ENCODE data around the gene CPM.

The CPM gene

DNA sequence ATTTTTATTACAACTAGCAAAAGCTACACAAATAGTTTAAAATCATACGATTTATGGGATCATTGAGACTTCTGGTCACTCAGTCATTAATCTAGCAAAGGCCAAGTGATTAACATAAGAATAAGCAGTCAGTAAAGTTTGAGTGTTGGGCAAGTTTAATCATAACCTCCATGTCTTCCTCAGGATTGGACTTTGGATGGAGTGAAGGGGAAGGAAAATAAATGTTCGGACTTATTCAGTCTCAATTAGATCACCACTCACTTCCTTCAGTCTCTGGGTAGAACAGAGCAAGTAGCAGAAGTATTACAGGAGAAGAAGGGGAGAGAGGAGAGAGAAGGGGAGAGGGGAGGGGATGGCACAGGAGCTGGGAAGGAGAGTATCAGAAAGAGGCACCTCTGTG is 31.4 kb downstream of the CPM start:
- DNase-seq: no peak

DNA sequence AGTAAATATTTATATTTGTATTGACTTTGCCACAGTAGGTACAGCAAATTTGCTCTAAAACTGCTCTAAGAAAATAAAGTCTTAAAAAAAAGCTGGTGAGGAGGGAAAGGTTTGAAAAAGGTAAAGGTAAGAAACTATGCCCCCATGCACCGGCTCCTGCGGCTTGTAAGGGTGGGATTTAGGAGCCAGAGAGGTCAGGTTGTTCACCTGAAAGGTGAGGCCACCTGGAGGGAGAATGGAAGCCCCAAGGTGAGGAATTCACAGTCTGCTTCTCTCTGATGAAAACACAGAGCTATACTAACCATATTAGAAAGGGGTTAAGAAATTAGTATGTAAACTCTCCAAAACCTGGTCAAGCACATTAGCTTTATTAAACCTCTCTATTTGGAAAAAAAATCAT is 31.8 kb downstream of the CPM start:
- DNase-seq: no peak

- no peak for DNase-seq
These were observed 32.7 kb downstream of the CPM start for GRCh38 chr12:68900241-68900640.

GRCh38 chr12:68899251-68899771 is 33.7 kb downstream of the CPM start:
- DNase-seq: no peak

GRCh38 chr12:68896881-68897540 is 36.0 kb downstream of the CPM start:
- no peak for DNase-seq

DNA sequence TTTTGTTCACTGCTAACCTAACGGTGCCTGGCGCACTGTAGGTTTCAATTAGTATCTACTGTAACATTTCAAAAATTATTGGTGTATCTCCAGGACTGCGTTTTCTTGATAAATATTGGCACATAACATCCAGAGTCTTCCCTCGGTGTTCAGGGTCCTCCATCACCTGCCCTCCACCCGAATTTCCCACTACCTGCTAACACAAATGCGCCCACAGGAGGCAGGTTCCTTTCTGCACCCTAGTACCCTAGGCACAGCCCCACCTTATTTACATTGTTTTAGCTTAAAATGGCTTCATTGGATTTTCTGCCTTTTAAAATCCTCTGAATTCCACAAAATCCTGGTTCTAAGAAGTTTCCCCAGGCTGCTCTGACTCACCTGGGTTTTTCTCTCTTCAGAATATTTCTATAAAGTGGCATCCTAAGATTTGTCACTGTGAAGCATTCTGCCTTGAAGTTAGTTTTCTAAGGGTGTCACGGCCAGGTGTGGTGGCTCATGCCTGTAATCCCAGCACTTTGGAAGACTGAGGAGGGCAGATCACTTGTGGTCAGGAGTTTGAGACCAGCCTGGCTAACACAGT is 38.6 kb downstream of the CPM start:
- DNase-seq: no peak

DNA sequence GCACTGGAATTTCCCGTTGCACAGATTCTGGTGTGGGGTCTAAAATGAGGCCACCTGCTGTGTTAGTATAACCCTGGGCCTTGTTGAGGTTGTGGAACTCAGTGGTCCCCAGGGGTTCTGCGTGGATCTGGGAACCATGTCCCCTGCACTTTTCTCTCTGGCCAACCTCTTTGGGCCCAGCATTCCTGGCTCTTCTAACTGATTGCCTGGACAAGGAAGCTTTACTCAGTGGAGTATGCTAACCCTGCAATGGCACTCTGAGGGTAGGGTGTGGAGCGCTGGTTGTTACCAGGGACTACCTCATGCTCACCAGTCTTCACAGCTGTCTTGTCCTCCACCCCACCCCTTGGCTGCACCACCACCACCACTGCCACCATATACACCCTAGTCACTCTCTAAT is 39.2 kb downstream of the CPM start:
- no peak for DNase-seq

DNA sequence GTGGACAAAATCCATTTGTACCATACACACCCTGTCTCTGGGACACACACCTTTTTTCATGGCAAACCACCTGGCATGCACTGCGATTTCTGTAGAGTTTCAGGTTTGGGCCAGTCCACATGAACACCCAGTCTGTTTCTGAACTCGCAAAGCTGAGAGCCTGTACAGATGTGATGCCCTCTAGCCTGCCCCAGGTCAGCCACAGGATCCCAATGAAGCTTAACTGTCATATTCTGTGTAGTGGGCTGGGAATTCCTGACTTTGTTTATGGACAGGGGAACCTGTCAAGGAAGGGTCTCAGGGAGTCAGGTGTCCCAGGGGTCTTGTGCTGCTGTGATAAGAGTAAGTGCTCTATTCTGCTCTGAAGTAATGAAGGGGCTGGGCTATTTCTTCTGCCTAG is 39.8 kb downstream of the CPM start:
- no peak for DNase-seq

DNA sequence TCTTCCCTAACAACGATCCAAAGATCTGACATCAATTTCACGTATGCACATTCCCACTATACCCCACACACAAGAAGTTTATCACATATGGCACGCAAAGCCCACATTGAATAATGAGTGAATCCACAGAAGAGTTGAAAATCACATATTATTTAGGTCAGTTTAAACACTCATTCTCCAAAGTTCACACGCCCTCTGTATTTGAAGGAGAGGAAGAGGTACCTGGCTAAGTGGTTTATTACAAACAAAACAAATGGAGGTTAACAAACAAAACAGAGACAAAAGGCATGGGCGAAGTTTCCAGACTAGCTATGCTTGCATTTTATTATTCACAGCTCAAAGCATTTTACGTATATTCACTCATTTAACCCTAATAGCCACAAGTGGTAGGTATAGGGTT is 41.8 kb downstream of the CPM start:
- DNase-seq: no peak

DNA sequence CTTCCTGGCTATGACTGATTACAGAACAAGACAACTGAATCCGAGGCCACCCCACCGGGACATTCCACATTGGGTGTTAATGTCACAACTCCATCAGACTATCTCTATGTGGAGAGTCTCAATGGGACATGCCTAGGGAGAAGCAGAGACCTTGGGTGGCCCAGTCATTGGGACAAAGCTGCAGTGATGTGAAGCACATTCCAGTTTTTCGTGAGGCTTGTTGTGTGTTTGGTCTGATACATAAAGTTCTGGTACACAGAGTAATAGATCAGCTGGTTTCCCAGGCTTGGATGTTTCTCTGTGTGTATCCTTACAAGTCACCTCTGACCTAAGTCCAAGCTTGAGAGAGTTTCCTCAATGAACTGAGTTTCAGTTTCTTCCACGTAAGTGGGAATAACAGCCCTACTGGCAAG is 42.3 kb downstream of the CPM start:
- DNase-seq: no peak

- DNase-seq: no peak
These were observed 44.7 kb downstream of the CPM start for GRCh38 chr12:68888243-68888642.

DNA sequence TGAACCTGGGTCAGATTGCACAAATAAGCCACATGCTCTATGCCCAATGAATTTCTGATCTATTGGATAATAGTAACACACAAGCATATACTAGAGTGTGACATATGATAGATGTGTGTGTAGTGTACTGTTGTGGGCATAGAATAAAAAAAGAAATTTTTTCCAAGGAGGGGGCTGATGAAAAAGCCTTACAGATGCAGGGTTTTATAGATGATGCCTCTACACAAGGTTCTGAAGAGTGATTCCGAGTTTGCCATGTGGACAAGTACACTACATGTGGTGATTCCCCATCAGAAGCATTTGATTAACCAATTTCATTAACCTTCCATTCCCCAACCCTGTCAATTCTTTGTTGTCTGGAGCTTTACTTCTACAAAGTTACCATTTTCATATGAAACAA is 45.3 kb downstream of the CPM start:
- DNase-seq: no peak

GRCh38 chr12:68886636-68887572 is 46.1 kb downstream of the CPM start:
- no peak for DNase-seq

DNA sequence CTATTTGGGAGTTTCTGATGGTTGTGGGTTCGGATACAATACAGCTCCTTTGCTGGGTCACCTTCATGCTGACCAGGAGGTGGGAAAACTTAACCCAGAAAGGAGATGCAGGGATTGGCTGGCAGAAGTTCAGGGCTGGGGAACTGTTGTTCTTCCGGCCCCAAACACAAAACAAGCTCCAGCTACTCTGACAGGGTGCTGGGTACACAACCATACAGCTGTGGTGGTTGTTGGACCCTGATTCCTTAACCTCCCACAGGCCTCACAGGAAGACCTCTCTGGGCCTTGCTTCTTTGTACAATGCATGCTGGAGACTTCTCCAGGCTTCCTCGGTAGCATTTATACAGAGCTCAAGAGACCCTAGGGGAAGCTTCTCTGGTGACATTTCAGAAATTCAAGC is 47.6 kb downstream of the CPM start:
- DNase-seq: no peak

GRCh38 chr12:68884251-68884650 is 48.7 kb downstream of the CPM start:
- no peak for DNase-seq

DNA sequence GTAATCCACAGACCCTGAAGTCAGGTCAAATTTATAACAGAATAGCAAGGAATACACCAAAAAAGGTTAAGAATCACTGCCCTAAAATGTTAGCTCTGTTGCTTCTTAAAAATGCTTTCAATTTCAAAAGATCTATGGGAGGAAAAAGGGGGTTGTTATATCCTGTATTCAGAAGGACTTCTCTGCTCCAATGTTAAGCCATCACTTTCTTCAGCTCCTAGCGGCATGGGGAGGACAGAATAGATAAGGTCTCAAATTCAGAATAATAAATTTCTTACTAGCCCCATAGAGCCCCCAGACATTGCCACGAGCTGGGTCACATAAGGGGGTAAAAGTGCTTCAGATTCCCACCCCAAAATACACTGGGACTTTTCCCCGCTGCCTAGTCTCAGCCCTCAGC is 49.8 kb downstream of the CPM start:
- DNase-seq: no peak

DNA sequence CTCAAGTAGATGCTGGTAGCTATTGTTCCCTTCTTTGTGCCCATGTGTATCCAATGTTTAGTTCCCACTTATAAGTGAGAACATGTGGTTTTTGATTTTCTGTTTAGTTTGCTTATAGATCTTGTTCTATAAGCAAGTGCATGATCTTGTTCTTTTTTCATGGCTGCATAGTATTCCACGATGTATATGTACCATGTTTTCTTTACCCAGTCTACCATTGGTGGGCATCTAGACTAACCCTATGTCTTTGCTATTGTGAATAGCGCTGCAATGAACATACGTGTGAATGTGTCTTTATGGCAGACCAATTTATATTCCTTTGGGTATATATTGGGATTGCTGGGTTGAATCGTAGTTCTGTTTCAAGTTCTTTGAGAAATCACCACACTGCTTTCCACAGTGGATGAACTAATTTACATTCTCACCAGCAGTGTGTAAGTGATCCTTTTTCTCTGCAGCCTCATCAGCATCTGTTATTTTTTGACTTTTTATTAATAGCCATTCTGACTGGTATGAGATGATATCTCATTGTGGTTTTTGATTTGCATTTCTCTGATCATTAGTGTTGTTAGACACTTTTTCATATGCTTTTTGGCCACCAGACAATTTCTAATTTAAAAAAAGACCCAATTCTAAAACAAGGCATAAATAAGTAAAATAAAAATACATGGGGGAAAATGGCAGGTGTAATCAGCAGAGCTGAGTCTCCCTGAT is 50.6 kb downstream of the CPM start:
- DNase-seq: no peak

- DNase-seq: no peak
These were observed 52.2 kb downstream of the CPM start for GRCh38 chr12:68880660-68881325.

- no peak for DNase-seq
These were observed 54.1 kb downstream of the CPM start for GRCh38 chr12:68878846-68879245.

- DNase-seq: no peak
These were observed 54.7 kb downstream of the CPM start for GRCh38 chr12:68878283-68878682.

GRCh38 chr12:68877583-68877982 is 55.4 kb downstream of the CPM start:
- no peak for DNase-seq

DNA sequence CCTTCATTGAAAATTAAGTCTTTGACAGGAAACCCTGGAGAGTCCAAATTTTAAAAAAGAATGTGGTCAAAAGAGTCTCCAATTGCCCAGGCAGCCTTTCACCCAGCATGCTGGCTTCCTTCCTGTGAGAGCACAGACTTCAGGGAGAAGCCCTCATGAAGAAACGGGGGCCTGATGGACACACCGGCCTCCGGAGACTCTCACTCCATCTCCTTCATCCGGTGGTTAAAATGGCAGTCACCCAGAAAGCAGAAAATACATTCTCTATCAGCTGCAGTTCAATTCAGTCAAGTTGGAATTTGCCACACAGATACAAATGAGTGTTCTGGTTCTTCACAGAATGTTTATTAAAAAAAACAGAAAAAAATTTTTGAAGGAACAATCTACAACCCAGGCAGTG is 56.5 kb downstream of the CPM start:
- DNase-seq: no peak

- no peak for DNase-seq
These were observed 59.7 kb downstream of the CPM start for GRCh38 chr12:68873316-68873715.

Measured in NCI-H1105 (cell line).